ENCODE results near the gene CNST. TPM values are rescaled to one million over a fixed set of nuclear protein-coding genes. Genes with fewer than 3 reads are reported as not detected.

CNST gene
- total RNA-seq, 6 experiments from 2014 or later, result 9.8 to 21.7 (median 14.6) TPM

DNA sequence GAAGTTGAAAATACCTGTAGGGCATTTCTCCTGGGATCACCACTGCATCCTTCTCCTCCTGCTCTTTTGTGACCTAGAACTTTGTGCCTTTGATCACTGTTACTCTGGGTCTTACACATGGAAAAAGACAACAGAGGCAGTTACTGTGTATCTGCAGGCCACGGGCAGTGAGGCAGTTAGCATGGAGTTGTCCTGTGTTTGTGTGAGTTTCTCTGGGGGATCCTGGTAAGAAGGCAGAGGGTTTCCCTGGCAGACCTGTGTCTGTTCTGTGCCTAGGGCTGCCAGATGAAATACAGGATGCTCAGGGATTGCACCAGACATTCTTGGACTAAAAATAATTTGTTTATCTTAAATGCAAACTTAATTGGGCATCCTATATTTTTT lies 113.5 kb downstream of the CNST start:
- intact Hi-C loops (cut with DNase I), result no loop called here
- ATAC-seq (no peak), DNase-seq (no peak)
- H3K27me3 ChIP-seq, result no peaks in the 10 kb centered on the region
- 23% methylated on average over 1 of the region's 1 CpG for WGBS (ENCODE audit: insufficient coverage, low coverage, low lambda C conversion rate, missing lambda C conversion rate)
- H3K4me3 ChIP-seq, result no peak overlapping the region
- no peak for TF ChIP-seq POLR2A (IDR thresholded peaks at IDR 0.05)
- TF ChIP-seq, protein P1, sequence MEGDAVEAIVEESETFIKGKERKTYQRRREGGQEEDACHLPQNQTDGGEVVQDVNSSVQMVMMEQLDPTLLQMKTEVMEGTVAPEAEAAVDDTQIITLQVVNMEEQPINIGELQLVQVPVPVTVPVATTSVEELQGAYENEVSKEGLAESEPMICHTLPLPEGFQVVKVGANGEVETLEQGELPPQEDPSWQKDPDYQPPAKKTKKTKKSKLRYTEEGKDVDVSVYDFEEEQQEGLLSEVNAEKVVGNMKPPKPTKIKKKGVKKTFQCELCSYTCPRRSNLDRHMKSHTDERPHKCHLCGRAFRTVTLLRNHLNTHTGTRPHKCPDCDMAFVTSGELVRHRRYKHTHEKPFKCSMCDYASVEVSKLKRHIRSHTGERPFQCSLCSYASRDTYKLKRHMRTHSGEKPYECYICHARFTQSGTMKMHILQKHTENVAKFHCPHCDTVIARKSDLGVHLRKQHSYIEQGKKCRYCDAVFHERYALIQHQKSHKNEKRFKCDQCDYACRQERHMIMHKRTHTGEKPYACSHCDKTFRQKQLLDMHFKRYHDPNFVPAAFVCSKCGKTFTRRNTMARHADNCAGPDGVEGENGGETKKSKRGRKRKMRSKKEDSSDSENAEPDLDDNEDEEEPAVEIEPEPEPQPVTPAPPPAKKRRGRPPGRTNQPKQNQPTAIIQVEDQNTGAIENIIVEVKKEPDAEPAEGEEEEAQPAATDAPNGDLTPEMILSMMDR (IDR thresholded peaks at IDR 0.05), result no peak
- H3K36me3 ChIP-seq, result no peaks in the 10 kb centered on the region
- no peaks in the 10 kb centered on the region for H3K9me3 ChIP-seq
- no peaks in the 10 kb centered on the region for H3K4me1 ChIP-seq
- no peak overlapping the region for H3K27ac ChIP-seq

DNA sequence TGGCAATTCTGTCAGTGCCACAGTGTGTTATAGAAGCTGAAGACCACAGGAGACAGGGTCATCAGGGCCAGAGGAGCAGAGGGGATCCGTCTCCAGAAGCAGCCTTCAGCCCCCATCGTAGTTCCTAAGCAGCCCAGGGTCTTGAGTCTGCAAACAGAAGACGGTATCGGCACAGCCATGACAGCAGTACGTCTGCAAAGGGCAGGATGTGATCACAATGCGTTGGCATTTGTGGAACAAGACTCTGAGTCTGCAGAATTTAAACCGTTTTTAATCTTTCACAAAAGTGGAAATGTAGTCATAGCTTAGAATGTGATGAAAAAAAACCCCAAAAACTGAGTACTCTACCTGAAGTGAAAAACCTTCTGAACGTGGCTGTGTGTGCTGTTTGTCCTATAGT lies 113.9 kb downstream of the CNST start:
- TF ChIP-seq, protein P1 (IDR thresholded peaks at IDR 0.05), result no peak
- TF ChIP-seq POLR2A (IDR thresholded peaks at IDR 0.05), result no peak
- intact Hi-C loops (cut with DNase I), result no loop called here
- no peak overlapping the region for H3K4me3 ChIP-seq
- H3K4me1 ChIP-seq, result no peaks in the 10 kb centered on the region
- H3K36me3 ChIP-seq, result no peaks in the 10 kb centered on the region
- WGBS (ENCODE audit: insufficient coverage, low coverage, low lambda C conversion rate, missing lambda C conversion rate), result 59% methylated on average over 8 of the region's 8 CpGs
- no peaks in the 10 kb centered on the region for H3K9me3 ChIP-seq
- DNase-seq, result no peak
- H3K27me3 ChIP-seq, result no peaks in the 10 kb centered on the region
- no peak for ATAC-seq
- H3K27ac ChIP-seq, result no peak overlapping the region

DNA sequence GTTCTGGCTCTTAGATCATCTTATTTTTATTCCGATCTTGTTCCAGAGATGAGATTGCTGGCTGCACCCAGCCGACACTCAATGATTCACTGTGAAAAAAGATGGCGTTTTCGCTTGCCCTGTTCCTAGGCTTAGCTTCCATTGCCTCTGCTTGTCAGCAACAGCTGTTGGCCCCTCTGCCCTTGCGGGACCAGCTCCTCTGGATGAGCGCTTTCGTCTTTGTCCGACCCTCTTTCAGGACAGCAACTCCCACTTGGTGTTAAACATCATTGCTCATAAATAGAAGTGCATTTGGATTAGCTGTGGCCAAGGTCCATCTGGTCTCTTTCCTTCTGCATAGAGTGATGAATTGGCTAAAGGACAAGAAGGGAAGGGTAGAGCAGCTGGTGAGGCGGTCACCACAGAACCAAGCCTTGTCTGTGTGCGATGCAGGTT lies 114.5 kb downstream of the CNST start:
- Histone ChIP-seq H3K4me3 (no peak overlapping the region), H3K36me3 (no peaks in the 10 kb centered on the region), H3K27me3 (no peaks in the 10 kb centered on the region), H3K27ac (no peak overlapping the region), H3K4me1 (no peaks in the 10 kb centered on the region), H3K9me3 (no peaks in the 10 kb centered on the region)
- TF ChIP-seq, protein P1 (IDR thresholded peaks at IDR 0.05), result no peak
- TF ChIP-seq POLR2A (IDR thresholded peaks at IDR 0.05), result no peak
- intact Hi-C loops (cut with DNase I), result no loop called here
- 95% methylated on average over 9 of the region's 10 CpGs for WGBS (ENCODE audit: insufficient coverage, low coverage, low lambda C conversion rate, missing lambda C conversion rate)
- ATAC-seq (no peak), DNase-seq (no peak)

DNA sequence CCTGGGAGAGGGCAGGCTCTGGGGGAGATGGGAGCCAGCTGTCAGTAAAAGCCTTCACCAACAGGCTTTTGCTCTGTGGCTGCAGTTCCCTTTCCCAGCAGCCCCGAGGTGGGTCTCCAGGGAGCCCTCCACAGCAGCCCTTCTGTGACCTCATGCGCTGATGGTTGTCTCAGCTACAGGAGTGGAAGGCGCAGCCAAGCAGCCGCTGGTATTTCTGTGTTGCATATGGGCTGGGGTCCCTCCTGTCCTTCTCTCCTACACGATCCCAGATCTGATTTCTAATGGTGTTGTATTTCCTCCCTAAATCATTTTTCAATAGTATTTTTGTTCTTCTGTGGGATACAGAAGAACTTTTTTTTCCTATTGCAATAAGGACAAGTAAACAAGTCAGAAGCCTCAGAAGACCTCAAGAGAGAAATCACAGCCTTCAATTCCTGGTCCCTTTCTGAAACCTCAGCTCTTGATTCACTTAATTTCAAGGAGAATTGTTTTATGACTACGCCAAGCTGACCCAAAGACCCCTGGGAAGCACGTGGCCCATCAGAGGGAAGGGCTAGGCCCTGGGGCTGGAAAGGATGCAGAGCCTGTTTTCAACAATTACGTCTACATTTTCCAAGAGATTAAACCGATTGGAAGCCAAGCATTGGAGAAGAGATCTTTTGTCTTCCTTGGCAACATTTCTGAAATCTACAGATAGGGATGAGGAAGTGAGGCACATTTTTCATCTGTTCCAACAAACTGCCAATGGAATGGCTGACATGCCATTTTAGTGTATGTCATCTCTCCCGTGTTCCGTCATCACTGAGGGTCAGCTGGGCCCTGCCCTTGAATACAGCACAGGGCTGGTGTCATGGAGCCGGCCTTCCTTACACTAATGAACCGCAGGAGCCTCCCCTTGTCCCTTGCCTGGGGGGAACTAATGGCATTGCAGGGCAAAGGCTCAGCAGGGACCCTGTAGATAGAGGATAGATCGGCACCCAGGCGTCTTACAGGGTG lies 115.9 kb downstream of the CNST start:
- ATAC-seq (peak in 2 of 4 donors; percentile 13 to 26), DNase-seq (no peak)
- Histone ChIP-seq H3K4me1 (no peaks in the 10 kb centered on the region), H3K9me3 (no peaks in the 10 kb centered on the region), H3K4me3 (no peak overlapping the region), H3K27ac (no peak overlapping the region), H3K27me3 (no peaks in the 10 kb centered on the region), H3K36me3 (no peaks in the 10 kb centered on the region)
- intact Hi-C loops (cut with DNase I), result no loop called here
- no peak for TF ChIP-seq POLR2A (IDR thresholded peaks at IDR 0.05)
- TF ChIP-seq, protein P1 (IDR thresholded peaks at IDR 0.05), result no peak
- 73% methylated on average over 12 of the region's 15 CpGs for WGBS (ENCODE audit: insufficient coverage, low coverage, low lambda C conversion rate, missing lambda C conversion rate)
